ENCODE results near the gene ZFP57.
A peak's percentile ranks its signal among the peaks of the same experiment; 100 is the strongest.

The ZFP57 gene

GRCh38 chr6:29651413-29652197 is 29.3 kb downstream of the ZFP57 start:
- DNase-seq, result no peak

DNA sequence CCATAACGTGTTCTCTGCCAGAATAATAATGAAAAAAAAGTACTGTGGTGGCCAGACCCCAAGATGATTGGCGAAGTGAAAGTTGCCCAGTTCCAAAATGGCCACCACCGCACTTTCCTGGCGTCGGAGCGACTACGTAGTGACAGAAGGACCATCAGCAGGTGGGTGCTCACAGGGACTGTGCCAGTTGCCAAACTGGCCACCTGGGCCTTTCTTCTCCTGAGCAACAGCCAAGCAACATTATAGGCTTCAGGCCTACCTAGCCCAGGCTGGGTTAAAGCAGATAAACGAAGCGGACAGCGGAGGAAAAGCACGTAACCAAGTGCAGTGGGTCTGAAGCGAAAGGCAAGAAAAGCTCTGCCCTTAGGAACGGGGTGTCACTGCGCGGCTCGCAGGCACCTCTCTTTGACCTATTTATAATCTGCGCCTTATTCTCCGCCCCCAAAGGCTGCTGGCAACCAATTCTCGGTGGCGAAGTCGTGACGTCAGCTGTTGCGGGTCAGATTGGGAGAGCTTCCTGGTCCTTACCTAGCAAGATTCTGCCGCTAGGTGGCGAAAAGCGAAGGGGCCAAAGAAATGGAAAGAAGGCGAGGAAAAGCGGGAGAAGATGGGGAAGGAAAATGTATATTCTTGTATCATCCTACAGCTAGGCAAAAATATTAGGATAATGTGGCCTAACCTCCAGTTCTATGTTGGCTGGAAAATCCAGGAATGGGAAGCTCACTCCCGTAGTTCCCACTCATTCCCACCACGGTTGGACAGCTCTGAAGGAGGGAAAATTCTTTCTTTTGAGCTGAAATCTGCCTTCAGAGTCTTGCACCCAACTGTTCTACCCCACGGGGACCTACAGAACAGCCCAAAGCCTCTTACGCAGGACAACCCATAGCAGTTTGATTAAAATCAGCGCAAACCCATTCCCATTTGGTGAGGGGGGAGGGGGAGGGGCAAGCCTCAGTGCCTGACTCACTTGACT is 31.0 kb downstream of the ZFP57 start:
- peak; percentile 96 for DNase-seq

DNA sequence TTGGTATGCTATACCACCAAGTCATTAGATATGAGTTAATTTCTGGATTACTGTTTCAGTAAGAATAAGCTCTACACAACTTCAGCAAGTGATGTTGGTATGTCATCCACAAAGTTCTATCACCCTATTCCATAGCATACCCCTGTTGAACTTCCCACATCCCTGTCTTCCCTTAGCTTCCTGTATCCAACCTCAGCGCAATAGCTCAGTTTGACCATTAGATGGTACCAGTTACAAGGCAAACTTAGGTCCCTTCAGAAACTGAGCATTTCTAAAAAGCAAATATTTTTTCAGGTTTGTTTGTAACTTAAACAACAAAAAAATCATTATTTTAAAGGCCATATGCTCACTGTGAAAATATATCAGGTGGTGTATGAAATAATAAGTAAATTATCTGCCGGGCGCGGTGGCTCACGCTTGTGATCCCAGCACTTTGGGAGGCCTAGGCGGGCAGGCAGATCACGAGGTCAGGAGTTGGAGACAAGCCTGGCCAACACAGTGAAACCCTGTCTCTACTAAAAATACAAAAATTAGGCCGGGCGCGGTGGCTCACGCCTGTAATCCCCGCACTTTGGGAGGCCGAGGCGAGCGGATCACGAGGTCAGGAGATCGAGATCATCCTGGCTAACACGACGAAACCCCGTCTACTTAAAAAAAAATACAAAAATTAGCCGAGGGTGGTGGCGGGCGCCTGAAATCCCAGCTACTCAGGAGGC is 32.9 kb downstream of the ZFP57 start:
- peak; percentile 14 for DNase-seq

DNA sequence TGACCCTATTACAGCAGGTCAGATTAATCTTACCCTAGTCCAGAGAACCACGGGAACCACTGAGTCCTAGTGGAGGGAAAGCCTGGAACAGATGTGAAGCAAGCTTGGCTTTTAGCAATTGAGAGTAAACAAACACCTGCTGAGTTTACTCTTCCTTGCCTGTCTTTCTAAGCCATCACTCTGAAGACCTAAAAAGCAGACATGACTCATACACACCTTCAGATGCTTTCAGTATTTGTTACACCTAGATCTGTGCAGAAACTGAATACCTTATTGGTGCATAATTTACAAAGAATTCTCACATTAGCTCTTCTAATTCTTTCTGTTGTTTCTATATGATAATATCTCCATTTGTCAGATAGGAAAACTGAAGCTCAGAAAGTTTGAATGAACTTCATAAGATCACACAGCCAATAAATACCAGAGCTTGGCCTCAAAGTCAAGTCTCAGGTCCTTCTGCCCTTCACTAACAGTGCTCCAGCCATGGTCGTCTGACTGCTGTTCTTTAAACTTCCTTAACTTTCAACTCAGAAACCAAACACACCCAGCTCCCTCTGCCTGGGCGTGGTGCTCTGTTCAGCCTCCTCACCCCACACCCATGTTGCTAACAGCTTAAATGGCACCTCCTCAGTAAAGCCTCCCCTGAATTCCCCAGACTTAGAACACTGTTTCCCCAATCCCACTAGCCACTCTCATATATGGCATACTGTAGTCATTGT is 39.4 kb downstream of the ZFP57 start:
- no peak for DNase-seq

GRCh38 chr6:29637247-29637646 is 43.7 kb downstream of the ZFP57 start:
- no peak for DNase-seq

DNA sequence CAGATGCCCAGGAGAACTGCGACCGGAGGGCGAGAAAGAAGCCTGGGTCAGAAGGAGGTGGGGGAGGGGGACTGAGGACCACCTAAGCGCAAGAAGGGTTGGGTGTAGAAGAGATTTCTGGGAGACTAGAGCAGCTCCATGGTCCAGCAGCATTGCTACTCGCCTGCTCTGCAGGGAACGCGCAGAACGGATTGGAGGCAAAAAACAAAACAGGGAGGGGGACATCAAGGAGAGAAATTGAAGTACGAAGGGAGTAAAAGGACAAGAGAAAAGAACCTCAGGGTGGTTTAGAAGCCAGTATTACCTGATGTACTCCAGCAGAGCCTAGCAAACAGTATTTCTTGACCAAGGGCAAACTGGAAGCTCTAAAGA is 47.4 kb downstream of the ZFP57 start:
- DNase-seq, result no peak

GRCh38 chr6:29632789-29633533 is 48.0 kb downstream of the ZFP57 start, which contains the start of gene GABBR1:
Gene GABBR1, minus strand, starts transcription at chr6:29633183. Its CDS starts 798 bp downstream, at chr6:29632385.
- peak; percentile 86 for DNase-seq

DNA sequence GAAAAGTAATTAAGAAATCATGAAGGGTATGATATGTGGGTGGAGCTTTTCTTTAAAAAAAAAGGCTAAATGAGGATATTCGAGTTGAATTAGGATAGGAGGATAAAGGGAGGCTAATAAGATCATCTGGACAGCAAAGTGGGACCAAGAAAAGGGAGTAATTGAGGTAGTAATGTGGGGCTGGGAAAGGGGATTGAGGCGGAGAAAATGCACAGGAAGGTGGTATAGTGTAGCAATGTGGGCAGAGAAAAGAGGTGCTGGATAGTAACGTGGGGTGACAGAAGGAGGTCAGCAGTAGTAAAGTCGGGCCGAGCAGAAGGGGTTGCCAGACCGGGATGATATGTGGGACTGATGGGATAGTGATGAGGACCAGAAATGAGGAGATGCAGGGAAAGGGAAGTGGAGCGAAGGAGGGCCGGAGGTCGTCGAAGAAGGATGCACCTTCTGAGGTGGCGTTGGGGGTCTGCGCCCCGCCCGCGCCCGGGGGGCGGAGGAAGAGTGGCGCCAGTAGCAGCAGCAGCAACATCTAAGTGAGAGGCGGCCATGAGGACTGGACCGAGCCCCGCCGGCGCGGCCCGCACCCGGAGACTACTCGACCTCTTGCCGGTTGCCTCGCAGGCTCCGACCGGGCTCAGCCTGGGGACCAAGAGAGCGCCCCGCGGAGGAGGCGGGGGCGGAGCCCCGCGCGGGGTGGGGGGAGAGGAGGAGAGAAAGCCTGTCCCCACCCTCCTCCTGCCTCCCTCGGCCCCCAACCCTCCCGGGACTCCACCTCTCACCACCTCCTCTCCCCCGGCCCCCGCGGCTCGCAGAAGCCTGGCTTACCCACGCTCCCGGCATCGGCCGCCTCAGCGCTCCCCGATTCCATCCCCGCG is 48.9 kb downstream of the ZFP57 start:
- DNase-seq, result no peak

DNA sequence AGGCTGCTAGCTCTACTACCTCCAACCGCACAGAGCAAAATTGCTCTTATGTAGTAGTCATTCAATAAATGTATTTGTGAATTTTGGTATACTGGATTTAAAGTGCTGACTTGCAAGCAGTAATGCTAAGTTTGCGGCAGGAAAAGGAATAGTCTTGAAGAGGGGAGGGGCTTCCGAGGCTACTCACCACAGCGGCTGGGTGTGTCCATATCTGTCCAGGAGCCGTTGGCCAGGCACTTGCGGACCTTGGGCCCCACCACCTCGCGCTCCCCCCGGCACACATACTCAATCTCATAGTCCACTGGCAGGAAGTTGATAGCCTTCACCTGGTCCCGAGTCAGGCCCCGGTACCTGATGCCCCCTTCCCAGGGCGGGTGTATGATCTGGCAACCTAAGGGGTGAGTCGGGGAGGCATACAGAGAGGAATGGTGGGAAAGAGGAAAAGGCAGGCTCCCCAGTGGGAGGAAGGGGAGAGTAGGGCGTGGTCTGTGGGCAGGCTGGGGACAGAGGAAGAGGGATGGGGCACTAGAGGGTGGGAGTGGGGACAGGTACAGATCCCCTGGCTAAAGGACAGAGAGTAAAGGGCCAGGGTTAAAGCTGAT is 49.6 kb downstream of the ZFP57 start:
- no peak for DNase-seq

- DNase-seq, result no peak
Observed at GRCh38 chr6:29630315-29630714, 50.6 kb downstream of the ZFP57 start.

- no peak for DNase-seq
Observed at GRCh38 chr6:29629571-29629970, 51.4 kb downstream of the ZFP57 start.

DNA sequence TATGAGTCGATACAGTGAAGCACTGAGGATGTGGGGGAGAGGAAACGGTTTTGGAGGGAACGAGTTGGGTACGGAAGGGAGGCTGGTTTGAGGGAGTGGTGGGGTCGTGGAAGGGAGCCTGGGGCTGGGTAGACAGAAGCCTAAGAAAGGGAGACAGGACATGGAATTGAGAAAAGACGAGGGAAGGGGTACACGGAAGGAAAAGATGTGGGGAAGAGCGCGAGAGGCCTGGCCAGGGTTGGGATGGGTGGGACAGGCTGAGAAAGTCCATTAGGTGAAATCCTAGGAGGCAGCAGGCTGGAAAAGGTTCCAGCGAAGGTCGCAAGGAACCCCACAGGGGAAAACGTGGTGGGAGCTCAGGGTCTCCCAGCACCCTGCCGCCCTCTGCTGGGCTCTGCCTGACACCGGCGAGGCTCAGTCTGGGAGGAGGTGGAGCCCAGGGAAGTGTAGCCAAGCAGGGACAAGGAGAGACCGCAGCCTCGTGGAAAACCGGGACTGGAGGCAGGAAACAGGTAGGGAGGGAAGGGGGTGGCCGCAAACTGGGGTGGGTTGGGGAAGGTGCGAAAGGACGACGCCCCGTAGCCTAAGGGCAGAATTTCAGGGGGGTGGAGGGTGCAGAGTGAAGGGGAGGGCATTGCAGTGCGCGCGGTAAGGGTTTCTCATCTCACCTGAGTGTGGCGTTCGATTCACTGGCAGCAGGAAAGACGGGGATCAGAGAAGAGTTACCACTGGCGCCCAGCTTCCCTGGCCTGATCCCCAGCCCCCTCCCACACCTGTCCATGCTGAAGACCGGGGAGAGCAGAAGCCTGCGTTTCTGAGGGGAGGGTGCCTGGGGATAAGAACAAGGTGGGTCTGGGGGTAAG is 52.3 kb downstream of the ZFP57 start:
- peak; percentile 50 for DNase-seq

DNA sequence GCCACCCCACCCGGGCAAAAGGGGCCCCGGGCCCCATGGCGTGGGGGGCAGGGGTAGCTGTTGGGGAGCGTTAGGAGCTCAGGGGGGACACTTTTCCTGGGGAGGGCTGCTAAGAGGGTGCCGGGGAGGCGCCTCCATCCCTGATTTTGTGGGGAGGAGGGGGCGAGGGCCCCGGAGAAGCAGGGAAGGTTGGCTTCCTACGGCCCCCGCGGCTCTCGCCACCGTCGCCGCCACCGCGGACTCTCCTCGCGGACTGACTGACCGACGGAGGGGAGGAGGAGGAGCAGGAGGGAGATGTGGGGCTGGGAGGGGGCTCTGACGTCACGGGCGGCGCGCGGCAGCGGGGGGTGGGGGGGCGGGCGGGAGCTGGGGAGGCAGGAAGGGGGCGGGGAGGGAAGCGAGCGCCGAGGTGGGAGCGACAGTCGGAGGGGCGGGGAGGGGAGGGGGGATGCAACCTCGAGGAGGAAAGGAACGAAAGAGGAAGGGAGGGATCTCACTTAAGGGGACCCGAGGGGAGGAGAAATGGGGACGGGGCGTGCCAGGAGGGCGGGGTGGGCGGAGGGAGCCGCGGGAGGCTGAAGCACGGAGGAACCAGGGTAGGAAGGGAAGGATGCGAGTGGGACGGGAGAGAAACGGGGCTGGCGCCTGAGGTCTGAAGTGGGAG is 53.1 kb downstream of the ZFP57 start:
- DNase-seq, result peak; percentile 57

GRCh38 chr6:29626948-29627754 is 53.8 kb downstream of the ZFP57 start:
- DNase-seq, result no peak

DNA sequence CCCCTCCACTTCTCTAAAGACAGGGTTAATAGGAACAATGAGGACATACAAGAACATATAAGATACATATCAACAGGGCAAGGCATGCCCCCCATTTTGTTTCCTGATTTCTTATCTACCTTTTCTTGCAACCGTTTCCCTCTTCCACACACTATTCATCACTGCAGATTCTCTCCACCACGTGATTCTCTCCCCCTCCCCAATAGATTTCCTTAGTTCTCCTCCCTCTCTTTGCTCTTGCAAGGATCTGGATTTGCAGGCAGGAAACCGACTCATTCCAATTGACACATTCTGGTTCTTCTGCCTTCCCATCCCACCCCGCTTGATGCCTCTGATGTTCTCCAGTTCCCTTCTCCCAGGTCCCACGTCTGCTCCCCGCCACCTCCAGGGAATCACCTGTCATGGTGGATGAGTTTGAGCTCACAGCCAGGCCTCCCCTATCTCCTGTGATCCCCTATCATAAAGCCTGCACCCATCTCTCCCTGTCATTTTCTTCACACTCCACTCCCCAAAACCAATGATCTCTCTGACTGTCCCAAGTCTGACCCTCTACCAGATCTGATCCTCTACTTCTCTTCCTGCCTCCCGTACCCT is 55.5 kb downstream of the ZFP57 start:
- no peak for DNase-seq

GRCh38 chr6:29624520-29624961 is 56.4 kb downstream of the ZFP57 start:
- DNase-seq, result no peak
